WI38 (cell line): ENCODE results near the gene FOS.

Source experiments
- H3K4me3 ChIP-seq: 2 replicates; pipeline ENCODE4 v1.5.1; 2011; ENCODE audit warnings: low read depth, mild to moderate bottlenecking, control low read depth, low read length
- CTCF ChIP-seq: IDR thresholded peaks from 2 replicates; pipeline ENCODE4 v1.5.1; 2012; ENCODE audit warnings: low read depth, mild to moderate bottlenecking, control low read depth, low read length

Gene FOS

GRCh38 chr14:75260025-75260763, 18.4 kb upstream of the FOS start:
- TF ChIP-seq CTCF: no peak
- H3K4me3 ChIP-seq: no peak overlapping the region

GRCh38 chr14:75261820-75262219, 16.8 kb upstream of the FOS start:
- TF ChIP-seq CTCF: no peak
- H3K4me3 ChIP-seq: no peak overlapping the region

GRCh38 chr14:75262641-75263040, 16.0 kb upstream of the FOS start:
- no peak for TF ChIP-seq CTCF
- H3K4me3 ChIP-seq: no peak overlapping the region

GRCh38 chr14:75264036-75264435, 14.6 kb upstream of the FOS start:
- no peak for TF ChIP-seq CTCF
- no peak overlapping the region for H3K4me3 ChIP-seq

GRCh38 chr14:75267141-75267721, 11.4 kb upstream of the FOS start:
- no peak overlapping the region for H3K4me3 ChIP-seq
- TF ChIP-seq CTCF: no peak

- no peak for TF ChIP-seq CTCF
- H3K4me3 ChIP-seq: no peak overlapping the region
Observed at GRCh38 chr14:75268633-75269550, 9.7 kb upstream of the FOS start.
